ENCODE data around the gene CCM2.
"Not testable (repeated sequence)": the region's sequence is repeated elsewhere in the genome, so short reads cannot be mapped to it uniquely, and the experiment has no call there.

Gene CCM2

DNA sequence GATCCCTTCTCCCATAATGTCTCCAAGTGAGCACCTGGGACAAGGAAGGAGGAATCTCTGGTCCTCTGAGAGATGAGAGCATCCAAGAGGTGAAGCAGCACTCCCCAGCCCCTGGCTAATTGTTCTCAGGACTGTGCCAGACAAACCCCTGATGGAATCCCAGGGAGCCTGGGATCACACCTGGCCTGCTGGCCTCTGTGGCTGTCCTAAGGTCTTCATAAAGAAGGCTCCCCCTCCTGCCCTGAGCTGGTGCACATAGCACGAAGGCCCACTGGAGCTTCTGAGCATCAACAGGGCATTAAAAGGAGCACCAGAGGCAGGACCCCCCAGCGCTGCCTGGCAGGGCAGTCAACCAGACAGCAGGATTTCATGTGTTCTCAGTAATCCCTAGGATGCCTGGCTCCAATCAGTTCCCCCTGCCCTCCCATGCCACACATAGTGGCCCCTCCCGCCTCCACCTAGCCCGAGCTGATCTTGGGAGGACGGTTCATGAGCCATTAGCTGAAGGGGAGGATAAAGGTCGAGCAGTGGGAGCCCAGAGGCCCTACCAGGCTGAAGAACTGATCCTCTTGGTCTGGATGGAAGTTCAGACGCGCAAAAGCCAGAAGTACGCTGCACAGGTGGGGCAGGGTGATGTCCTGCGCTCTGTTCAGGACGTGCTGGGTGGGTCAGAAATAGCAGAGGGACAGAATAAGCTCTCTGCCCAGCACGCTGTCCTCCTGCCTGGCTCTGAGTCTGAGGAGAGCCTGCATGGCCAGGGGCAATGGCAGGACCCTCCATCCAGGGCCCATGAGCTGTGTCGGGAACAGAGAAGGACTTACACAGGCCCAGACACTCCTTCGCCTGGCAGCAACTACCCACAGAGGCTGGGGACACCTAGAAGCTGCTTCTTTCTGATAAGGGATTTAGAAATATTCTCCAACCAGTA, 103.0 kb downstream of the CCM2 start:
- no peak for DNase-seq (ENCODE audit: low read depth)

DNA sequence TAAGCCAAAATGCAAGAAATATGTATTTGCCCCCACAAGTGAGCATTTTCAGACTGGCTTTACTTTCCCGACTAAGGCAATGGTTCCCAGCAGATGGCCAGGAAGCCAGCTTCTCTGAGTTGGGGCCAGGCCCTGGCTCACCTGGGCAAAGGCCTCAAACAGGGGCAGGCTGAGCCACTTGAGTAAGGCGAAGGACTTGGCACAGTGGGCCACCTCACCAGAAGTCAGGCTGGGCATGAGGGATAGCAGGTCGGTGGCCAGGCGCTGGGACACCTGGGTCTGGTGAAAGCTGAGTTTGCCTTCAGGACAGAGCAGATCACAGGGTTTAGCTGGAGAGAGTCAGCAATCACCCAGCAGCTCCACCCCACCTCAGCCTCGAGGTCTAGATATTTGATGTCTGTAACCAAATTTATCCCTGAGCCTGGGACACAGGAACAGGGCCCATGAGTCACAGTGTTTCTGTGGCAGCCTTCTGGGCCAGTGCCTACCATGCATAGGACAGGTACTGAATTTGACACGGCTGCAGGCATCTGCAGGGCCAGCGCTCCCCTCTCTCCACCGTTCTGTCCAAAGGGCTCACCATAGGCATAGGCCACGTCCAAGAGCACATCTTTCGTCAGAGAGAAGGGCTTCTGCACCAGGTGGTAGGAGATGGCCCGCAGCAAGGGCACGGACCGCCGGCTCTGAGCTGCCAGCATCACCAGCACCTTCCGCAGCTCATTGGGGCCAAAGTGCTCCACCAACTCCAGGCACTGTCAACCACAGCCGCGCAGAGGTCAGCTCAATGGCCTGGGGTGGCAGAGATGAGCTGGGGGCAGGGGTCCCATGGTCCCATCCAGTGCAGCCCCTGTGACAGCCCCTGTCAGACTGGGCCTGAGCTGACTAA, 104.2 kb downstream of the CCM2 start:
- no peak for DNase-seq (ENCODE audit: low read depth)

DNA sequence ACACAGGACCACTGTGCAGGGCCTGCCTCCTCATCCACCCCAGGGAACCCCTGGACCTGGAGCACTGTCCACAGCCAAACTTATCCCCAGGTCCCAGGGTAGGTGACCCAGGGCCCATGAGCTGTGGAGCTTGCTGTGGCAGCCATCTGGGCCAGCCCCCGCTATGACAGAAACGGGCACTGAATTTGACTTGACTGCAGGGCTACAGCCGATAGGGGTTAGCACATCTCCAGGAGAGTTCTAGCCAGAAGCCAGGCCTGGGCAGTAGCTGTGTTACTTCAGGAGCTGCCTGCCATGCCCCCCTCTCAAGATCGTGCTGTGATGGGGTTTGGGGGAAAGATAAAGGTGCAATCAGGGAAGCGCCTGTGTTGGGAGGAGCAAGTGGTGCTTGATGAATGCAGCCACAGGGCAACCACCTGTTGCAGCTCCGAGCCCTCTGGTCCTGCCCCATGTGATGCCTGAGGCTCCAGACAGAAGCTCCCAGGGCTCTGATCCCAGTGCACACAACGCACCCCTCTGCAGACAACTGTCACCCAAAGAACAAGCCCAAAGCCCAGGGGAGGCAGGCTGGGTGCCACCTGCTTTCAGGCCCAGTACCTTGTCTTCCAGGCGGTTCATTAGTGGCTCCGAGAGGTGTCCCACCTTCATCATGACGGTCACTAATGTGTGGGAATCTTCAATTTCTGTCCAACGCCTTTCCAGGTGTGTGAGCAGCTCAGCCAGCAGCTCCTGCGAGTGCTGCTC, 105.0 kb downstream of the CCM2 start:
- DNase-seq (ENCODE audit: low read depth), result no peak

GRCh38 chr7:45105588-45106188, 105.7 kb downstream of the CCM2 start:
- DNase-seq (ENCODE audit: low read depth), result no peak

- DNase-seq (ENCODE audit: low read depth), result no peak
Measured at GRCh38 chr7:45106820-45107219, 106.8 kb downstream of the CCM2 start.

GRCh38 chr7:45107356-45107755, 107.4 kb downstream of the CCM2 start:
- no peak for DNase-seq (ENCODE audit: low read depth)

DNA sequence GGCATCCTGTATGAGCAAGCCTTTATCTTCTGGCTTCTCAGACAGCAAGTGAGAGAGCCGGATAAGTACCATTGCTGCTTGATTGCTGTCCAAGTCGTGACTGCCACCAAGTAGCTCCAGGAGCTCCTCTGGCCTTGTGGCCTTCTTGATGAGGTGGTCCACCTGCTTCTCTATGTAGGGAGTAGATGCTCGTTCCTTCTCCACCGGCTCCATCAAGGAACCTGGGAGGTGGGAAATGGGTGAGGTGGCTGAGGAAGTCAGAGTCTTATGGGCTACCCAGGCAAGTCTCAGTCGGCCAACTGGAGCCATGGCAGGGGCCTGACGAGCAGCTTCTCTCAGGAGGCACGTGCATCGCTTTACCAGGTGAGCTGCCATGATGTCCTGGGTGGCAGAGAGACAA, 108.9 kb downstream of the CCM2 start:
- DNase-seq (ENCODE audit: low read depth), result no peak

- peak; percentile 88 for DNase-seq (ENCODE audit: low read depth)
Measured at GRCh38 chr7:45111298-45112223, 111.6 kb downstream of the CCM2 start, which contains the start of gene TBRG4. Gene TBRG4 (minus strand): TSS chr7:45111697. CDS start chr7:45109237, 2,460 bp downstream.

DNA sequence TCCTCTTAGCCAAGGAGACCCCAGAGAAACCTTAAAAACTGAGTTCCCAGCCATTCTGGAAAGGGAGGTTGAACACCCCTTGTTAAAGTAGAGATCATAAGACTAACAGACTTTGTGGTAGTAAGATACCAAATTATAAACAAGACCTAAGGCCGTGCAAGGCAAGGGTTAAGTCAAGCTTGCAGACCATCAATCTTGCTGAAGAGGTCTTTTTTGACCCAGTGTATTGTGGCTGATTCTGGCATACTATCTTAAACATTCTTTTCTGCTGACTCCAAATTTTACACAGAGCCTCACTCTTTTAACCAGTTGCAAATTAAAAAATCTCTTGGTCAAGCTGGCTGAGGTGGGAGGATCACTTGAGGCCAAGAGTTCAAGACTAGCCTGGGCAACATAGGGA, 112.6 kb downstream of the CCM2 start:
- DNase-seq (ENCODE audit: low read depth), result no peak

DNA sequence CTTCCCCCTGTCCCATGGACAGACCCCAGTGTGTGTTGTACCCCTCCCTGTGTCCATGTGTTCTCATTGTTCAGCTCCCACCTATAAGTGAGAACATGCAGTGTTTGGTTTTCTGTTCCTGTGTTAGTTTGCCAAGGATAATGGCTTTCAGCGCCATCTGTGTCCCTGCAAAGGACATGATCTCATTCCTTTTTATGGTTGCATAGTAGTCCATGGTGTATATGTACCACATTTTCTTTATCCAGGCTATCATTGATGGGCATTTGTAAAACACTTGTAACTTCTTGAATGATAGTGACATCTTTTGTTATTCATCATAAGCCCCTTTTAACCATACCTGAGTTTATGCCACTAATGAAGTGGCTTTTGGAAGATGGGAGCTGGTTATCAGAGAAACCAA, 114.3 kb downstream of the CCM2 start:
- not testable (repeated sequence) for DNase-seq (ENCODE audit: low read depth)

GRCh38 chr7:45114926-45115325, 114.9 kb downstream of the CCM2 start:
- no peak for DNase-seq (ENCODE audit: low read depth)

- DNase-seq (ENCODE audit: low read depth), result no peak
Measured at GRCh38 chr7:45116048-45116447, 116.0 kb downstream of the CCM2 start.

GRCh38 chr7:45117582-45117981, 117.6 kb downstream of the CCM2 start:
- DNase-seq (ENCODE audit: low read depth), result no peak

GRCh38 chr7:45118292-45118691, 118.3 kb downstream of the CCM2 start:
- DNase-seq (ENCODE audit: low read depth), result no peak

DNA sequence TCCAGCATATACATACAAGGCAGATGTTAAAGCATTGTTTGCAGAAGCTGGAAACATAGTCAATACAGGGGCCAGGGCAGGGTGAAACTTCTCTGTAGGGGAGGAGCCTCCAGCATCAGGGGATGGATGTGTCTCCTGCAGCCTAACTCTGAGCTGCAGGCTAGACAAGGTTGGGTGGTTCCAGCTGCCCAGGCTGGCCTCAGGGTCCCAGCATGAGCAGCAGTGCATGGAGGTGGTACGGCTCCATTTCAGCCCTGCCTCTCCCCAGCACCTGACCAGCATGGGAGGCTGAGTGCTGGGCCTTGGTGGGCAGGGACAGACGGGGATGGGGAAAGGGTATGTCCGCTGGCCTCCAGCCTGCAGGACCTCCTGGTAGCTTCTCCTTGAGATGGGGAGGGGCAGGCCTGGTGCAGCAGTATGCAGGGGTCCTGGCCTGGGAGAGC, 118.9 kb downstream of the CCM2 start:
- no peak for DNase-seq (ENCODE audit: low read depth)

DNA sequence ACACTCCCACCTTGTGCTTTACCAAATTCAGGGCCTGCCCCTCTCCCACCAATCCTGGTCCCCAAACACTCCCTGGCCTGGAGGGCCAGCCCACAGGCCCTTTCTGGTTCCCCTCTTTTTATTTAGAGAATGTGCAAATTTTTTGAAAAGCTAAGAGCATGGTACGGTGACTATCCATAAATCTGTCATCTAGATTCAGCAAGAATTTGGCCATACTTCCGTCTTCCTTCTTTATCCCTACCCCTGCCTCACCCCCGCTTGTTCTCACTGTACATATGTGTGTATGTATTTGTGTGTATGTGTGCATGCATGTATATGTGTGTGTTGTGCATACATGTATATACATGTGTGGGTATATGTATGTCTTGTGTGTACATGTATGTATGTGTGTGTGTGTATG, 119.5 kb downstream of the CCM2 start:
- DNase-seq (ENCODE audit: low read depth), result no peak

DNA sequence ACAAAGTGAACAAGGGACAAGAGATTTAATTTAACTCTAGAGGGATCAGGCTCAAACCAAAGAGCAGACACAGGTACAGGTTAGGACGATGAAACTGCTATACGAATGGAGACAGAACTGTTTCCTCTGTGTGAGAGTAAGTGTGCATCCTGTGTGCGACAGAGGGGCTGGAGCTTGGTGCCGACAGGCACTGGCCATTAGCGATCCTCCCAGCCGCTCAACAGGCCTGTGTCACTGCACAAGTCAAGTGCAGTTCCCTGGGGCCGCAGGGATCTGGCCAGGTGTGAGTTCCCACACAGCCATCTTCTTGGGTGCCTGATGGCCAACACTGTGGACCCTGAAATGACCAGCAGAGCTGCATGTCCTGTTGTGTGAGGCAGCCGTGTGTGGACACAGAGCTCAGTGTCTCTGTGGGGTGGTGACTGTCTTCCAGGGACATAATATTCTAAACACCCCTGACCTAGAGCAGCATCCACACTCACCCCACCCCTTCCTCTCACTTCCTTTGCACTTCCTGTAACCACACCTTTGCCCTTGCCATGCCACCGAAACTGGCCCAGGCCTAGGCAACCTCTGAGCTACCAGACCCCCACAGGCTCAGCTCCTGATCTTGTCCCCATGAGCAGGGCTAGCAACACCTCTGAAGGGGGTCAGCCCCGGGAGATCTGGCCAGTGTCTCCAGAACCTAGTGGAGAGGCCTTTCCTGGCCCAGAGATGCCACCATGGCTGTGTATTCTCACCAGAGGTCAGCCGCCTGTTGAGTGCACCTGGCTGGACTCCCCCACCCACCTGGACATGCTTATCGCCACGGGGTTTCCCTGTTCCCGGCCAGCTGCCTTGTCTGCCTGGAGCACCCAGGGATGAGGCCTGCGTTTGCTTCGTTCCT, 123.2 kb downstream of the CCM2 start:
- DNase-seq (ENCODE audit: low read depth), result no peak

DNA sequence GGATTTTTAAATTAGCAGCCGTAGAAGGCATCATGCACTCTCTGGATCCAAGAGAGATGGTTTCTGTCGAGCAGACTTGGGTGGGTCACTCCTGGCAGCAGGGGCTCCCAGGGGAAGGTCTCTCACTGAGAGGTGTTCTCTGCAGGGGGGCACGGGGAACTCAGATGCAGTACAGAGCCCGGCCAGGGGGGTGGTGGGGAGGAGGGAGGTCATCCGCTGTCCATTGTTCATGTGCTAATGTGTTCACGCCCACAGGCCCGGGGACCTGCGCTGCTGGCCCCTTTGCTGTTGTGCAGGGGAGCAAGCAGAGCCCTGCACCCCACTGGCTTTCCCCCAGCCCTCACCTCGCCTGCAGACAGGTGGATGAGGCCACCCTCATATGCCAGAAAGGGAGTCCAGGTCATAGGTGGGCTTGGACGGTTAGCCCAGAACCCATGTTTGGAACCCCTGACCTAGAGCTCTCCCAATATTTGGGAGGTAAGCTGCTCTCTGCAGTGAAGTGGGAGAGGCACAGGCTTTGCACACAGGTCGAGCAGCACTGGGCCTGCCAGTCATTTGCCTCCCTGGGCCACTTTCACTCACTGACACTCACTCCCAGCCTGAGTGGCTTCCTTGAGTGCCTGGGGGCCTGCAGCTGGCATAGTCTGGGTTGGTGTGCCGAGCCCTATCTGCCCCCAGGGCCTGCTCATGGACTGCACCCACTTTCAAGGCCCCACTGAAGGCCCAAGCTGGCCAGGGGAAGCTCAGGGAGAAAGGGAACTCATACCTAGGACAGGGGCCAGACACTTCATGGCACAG, 124.1 kb downstream of the CCM2 start:
- DNase-seq (ENCODE audit: low read depth), result no peak
